ENCODE measurements around the gene PCDHA7. TPM values are rescaled to one million over a fixed set of nuclear protein-coding genes. Genes with fewer than 3 reads are reported as not detected.

PCDHA7 gene
- total RNA-seq, 3 donors from 2014 or later: 1.3 TPM

GRCh38 chr5:140857177-140857986 lies 23.3 kb downstream of the PCDHA7 start:
- Histone ChIP-seq H3K9me3 (peaks cover 40 to 62% of the 10 kb centered on the region in 2 donors), H3K27me3 (peaks cover 0 to 3% of the 10 kb centered on the region in 2 donors), H3K4me3 (no peak overlapping the region), H3K27ac (no peak overlapping the region), H3K4me1 (no peaks in the 10 kb centered on the region), H3K36me3 (no peaks in the 10 kb centered on the region)
- no peak for DNase-seq (ENCODE audit: low spot score in 2 of 2)
- TF ChIP-seq, protein P1, sequence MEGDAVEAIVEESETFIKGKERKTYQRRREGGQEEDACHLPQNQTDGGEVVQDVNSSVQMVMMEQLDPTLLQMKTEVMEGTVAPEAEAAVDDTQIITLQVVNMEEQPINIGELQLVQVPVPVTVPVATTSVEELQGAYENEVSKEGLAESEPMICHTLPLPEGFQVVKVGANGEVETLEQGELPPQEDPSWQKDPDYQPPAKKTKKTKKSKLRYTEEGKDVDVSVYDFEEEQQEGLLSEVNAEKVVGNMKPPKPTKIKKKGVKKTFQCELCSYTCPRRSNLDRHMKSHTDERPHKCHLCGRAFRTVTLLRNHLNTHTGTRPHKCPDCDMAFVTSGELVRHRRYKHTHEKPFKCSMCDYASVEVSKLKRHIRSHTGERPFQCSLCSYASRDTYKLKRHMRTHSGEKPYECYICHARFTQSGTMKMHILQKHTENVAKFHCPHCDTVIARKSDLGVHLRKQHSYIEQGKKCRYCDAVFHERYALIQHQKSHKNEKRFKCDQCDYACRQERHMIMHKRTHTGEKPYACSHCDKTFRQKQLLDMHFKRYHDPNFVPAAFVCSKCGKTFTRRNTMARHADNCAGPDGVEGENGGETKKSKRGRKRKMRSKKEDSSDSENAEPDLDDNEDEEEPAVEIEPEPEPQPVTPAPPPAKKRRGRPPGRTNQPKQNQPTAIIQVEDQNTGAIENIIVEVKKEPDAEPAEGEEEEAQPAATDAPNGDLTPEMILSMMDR (IDR thresholded peaks at IDR 0.05): no peak
- TF ChIP-seq POLR2AphosphoS5 (IDR thresholded peaks at IDR 0.05) (no peak), POLR2A (IDR thresholded peaks at IDR 0.05) (no peak)
- intact Hi-C loops (cut with DNase I; ENCODE audit: low total_unique reads): no loop called here

GRCh38 chr5:140857987-140858240 lies 23.8 kb downstream of the PCDHA7 start:
- Histone ChIP-seq H3K4me1 (no peaks in the 10 kb centered on the region), H3K4me3 (no peak overlapping the region), H3K9me3 (peaks cover 45 to 67% of the 10 kb centered on the region in 2 donors), H3K27ac (no peak overlapping the region), H3K27me3 (peaks cover 0 to 3% of the 10 kb centered on the region in 2 donors), H3K36me3 (no peaks in the 10 kb centered on the region)
- TF ChIP-seq, protein P1 (IDR thresholded peaks at IDR 0.05): no peak
- TF ChIP-seq POLR2A (IDR thresholded peaks at IDR 0.05): no peak
- TF ChIP-seq POLR2AphosphoS5 (IDR thresholded peaks at IDR 0.05): no peak
- no peak for DNase-seq (ENCODE audit: low spot score in 2 of 2)
- intact Hi-C loops (cut with DNase I; ENCODE audit: low total_unique reads): no loop called here

DNA sequence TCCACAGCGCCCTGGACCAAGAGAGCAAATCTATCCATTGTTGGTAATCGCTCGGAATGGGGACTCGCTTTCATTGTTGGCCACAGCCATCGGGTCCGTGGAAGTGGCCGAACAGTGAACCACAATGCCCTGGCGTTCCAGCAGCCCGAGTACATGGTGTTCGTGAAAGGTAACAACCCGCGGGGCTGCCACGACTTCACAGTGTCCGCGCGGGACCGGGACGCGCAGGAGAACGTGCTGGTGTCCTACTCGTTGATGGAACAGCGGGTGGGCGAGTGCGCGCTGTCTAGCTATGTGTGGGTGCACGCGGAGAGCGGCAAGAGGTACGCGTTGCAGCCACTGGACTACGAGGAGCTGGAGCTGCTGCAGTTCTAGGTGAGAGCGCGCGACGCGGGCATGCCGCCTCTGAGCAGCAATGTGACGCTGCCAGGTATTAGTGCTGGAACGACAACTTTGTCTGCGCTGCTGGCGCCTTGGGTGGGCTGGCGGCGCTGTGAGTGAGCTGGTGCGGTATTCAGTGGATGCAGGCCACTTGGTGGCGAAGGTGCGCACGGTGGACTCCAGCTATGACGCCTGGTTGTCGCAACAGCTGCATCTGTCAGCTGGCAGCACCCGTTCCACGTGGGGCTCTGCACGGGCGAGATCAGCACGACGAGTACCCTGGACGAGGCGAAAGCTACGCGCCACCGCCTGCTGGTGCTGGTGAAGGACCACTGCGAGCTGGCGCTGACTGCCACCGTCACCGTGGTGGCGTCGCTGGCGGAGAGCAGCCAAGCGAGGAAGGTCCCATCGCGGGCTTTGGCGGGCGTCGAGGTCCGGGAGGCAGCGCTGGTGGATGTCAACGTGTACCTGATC lies 28.6 kb downstream of the PCDHA7 start:
- no peaks in the 10 kb centered on the region for H3K4me1 ChIP-seq
- TF ChIP-seq POLR2AphosphoS5 (IDR thresholded peaks at IDR 0.05) (no peak), POLR2A (IDR thresholded peaks at IDR 0.05) (no peak)
- TF ChIP-seq, protein P1 (IDR thresholded peaks at IDR 0.05): no peak
- H3K4me3 ChIP-seq: no peak overlapping the region
- peaks cover 0 to 3% of the 10 kb centered on the region in 2 donors for H3K27me3 ChIP-seq
- H3K9me3 ChIP-seq: peaks cover 27 to 57% of the 10 kb centered on the region in 2 donors
- no peaks in the 10 kb centered on the region for H3K36me3 ChIP-seq
- intact Hi-C loops (cut with DNase I; ENCODE audit: low total_unique reads): no loop called here
- DNase-seq (ENCODE audit: low spot score in 2 of 2): no peak
- no peak overlapping the region for H3K27ac ChIP-seq

DNA sequence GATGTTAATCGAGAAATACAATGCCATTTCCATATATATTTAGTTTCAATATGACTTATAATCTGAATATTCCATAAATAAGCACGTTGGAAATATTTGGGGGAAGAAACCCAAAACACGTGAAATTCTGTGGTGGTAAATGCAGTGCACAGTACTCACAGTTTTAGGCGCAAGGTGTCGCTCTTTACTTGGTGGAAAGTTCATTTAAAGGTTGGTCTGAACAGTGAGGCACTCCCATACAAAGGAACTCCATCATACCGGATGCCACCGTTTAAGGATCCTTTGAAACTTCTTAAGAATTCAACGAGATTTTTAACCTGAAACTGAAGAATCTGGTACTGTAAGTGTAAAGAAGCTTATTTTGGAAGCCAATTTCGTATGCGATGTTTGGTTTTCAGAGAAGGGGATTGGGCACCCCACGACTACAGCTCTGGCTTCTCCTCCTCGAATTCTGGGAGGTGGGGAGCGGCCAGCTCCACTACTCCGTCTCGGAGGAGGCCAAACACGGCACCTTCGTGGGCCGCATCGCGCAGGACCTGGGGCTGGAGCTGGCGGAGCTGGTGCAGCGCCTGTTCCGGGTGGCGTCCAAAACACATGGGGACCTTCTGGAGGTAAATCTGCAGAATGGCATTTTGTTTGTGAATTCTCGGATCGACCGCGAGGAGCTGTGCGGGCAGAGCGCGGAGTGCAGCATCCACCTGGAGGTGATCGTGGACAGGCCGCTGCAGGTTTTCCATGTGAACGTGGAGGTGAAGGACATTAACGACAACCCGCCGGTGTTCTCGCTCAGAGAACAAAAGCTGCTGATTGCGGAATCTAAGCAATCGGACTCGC lies 34.9 kb downstream of the PCDHA7 start, which contains the start of gene PCDHA11:
Gene PCDHA11, plus strand, starts transcription at position 237 of the 834 bp plus-strand sequence. Its CDS starts 147 bp downstream, at position 384.
- intact Hi-C loops (cut with DNase I; ENCODE audit: low total_unique reads): no loop called here
- TF ChIP-seq, protein P1 (IDR thresholded peaks at IDR 0.05): peak in 1 of 3 donors; percentile 15
- TF ChIP-seq POLR2A (IDR thresholded peaks at IDR 0.05): no peak
- Histone ChIP-seq H3K4me1 (no peaks in the 10 kb centered on the region), H3K4me3 (peak within 1 kb of the TSS in 2 of 3 donors; percentile 27 to 42), H3K27ac (no peak within 1 kb of the TSS), H3K36me3 (no peaks in the 10 kb centered on the region), H3K9me3 (peaks cover 25 to 61% of the 10 kb centered on the region in 2 donors), H3K27me3 (no peaks in the 10 kb centered on the region)
- DNase-seq (ENCODE audit: low spot score in 2 of 2): no peak
